Heart left ventricle (tissue), 13 donors: ENCODE data around the gene SERPINA5.

Source experiments
- POLR2A ChIP-seq, 2 donors: fragments of 450-650 bp; IDR thresholded peaks; one replicate each; pipeline ENCODE4 v1.6.1; 2017; ENCODE audit warnings: antibody characterized with exemption in 2 of 2, mild to moderate bottlenecking in 2 of 2, moderate library complexity in 2 of 2
- TF ChIP-seq, protein P1 (sequence below), 12 donors: fragments of 200-600 bp; sonication (generic) in 4 of 12; IDR thresholded peaks; one replicate each; pipeline versions ENCODE4 v1.5.0 to v1.8.0; 2018 to 2022; ENCODE audit warnings: antibody characterized with exemption in 12 of 12, mild to moderate bottlenecking in 5 of 12
- donor health status: ischemic (EF 13 %, LVEDD 7.1; RV severe dilation, severe dysfunction).
- donor health status: DM: no; HTN: yes; CAD: no.
- donor health status: DM: no; HTN: no; CAD: no.
- donor health status: ischemic (EF 25% LVEDD 6.9; RV normal size, moderate dysfunction).
- donor health status: ischemic (EF 25% LVEDD 5.7; RV mildly dilated, moderate dysfunction).
- donor health status: ischemic (EF 35%, LVEDD 5.7; RV mildly dilated, moderate dysfunction).
- donor health status: nonischemic (EF 11% LVEDD 7.7; RV severe dilation, severe dysfunction).
- donor health status: DM: yes; HTN: yes; CAD: no.
- donor health status: PGD.
- donor health status: ischemic (EF 29% LVEDD 5.4; RV normal size, mild dysfunction).
- donor health status: nonischemic (EF 23%, LVEDD 6.1; RV moderate dilation, normal function).

GRCh38 chr14:94561656-94562010 is 19.6 kb upstream of the SERPINA5 start:
- TF ChIP-seq, protein P1, sequence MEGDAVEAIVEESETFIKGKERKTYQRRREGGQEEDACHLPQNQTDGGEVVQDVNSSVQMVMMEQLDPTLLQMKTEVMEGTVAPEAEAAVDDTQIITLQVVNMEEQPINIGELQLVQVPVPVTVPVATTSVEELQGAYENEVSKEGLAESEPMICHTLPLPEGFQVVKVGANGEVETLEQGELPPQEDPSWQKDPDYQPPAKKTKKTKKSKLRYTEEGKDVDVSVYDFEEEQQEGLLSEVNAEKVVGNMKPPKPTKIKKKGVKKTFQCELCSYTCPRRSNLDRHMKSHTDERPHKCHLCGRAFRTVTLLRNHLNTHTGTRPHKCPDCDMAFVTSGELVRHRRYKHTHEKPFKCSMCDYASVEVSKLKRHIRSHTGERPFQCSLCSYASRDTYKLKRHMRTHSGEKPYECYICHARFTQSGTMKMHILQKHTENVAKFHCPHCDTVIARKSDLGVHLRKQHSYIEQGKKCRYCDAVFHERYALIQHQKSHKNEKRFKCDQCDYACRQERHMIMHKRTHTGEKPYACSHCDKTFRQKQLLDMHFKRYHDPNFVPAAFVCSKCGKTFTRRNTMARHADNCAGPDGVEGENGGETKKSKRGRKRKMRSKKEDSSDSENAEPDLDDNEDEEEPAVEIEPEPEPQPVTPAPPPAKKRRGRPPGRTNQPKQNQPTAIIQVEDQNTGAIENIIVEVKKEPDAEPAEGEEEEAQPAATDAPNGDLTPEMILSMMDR (IDR thresholded peaks at IDR 0.05): no peak
- no peak for TF ChIP-seq POLR2A (IDR thresholded peaks at IDR 0.05)
